Measurements from ENCODE around the gene MCF2.

The MCF2 gene

GRCh38 chrX:139600105-139600504 is 107.9 kb downstream of the MCF2 start:
- Histone ChIP-seq H3K4me3 (ENCODE audit: low read depth in 1 of 2, low read length in 1 of 2) (no peak overlapping the region), H3K27ac (no peak overlapping the region), H3K9me3 (no peaks in the 10 kb centered on the region), H3K4me1 (ENCODE audit: control insufficient read depth in 1 of 2, insufficient read depth in 1 of 2, low read depth in 1 of 2, low read length in 1 of 2) (no peaks in the 10 kb centered on the region), H3K36me3 (no peaks in the 10 kb centered on the region), H3K27me3 (no peaks in the 10 kb centered on the region)
- TF ChIP-seq CTCF (IDR thresholded peaks at IDR 0.05) = no peak

GRCh38 chrX:139596068-139596467 is 111.9 kb downstream of the MCF2 start:
- no peak overlapping the region for H3K27ac ChIP-seq
- no peak overlapping the region for H3K4me3 ChIP-seq (ENCODE audit: low read depth in 1 of 2, low read length in 1 of 2)
- no peak for TF ChIP-seq CTCF (IDR thresholded peaks at IDR 0.05)
- H3K27me3 ChIP-seq = no peaks in the 10 kb centered on the region
- H3K9me3 ChIP-seq = no peaks in the 10 kb centered on the region
- no peaks in the 10 kb centered on the region for H3K36me3 ChIP-seq
- no peaks in the 10 kb centered on the region for H3K4me1 ChIP-seq (ENCODE audit: control insufficient read depth in 1 of 2, insufficient read depth in 1 of 2, low read depth in 1 of 2, low read length in 1 of 2)

GRCh38 chrX:139585613-139586012 is 122.4 kb downstream of the MCF2 start:
- no peaks in the 10 kb centered on the region for H3K27me3 ChIP-seq
- no peak overlapping the region for H3K27ac ChIP-seq
- no peak overlapping the region for H3K4me3 ChIP-seq (ENCODE audit: low read depth in 1 of 2, low read length in 1 of 2)
- peaks cover 13 to 20% of the 10 kb centered on the region in 2 experiments for H3K4me1 ChIP-seq (ENCODE audit: control insufficient read depth in 1 of 2, insufficient read depth in 1 of 2, low read depth in 1 of 2, low read length in 1 of 2)
- no peaks in the 10 kb centered on the region for H3K9me3 ChIP-seq
- H3K36me3 ChIP-seq = no peaks in the 10 kb centered on the region
- TF ChIP-seq CTCF (IDR thresholded peaks at IDR 0.05) = no peak

- peaks cover 5 to 10% of the 10 kb centered on the region in 2 experiments for H3K4me1 ChIP-seq (ENCODE audit: control insufficient read depth in 1 of 2, insufficient read depth in 1 of 2, low read depth in 1 of 2, low read length in 1 of 2)
- H3K4me3 ChIP-seq (ENCODE audit: low read depth in 1 of 2, low read length in 1 of 2) = no peak overlapping the region
- H3K9me3 ChIP-seq = no peaks in the 10 kb centered on the region
- H3K27ac ChIP-seq = no peak overlapping the region
- H3K27me3 ChIP-seq = no peaks in the 10 kb centered on the region
- no peaks in the 10 kb centered on the region for H3K36me3 ChIP-seq
- TF ChIP-seq CTCF (IDR thresholded peaks at IDR 0.05) = no peak
Observed at GRCh38 chrX:139581068-139581467, 126.9 kb downstream of the MCF2 start.

- H3K4me3 ChIP-seq (ENCODE audit: low read depth in 1 of 2, low read length in 1 of 2) = no peak overlapping the region
- no peaks in the 10 kb centered on the region for H3K27me3 ChIP-seq
- no peaks in the 10 kb centered on the region for H3K9me3 ChIP-seq
- no peaks in the 10 kb centered on the region for H3K4me1 ChIP-seq (ENCODE audit: control insufficient read depth in 1 of 2, insufficient read depth in 1 of 2, low read depth in 1 of 2, low read length in 1 of 2)
- TF ChIP-seq CTCF (IDR thresholded peaks at IDR 0.05) = no peak
- H3K27ac ChIP-seq = no peak overlapping the region
- H3K36me3 ChIP-seq = no peaks in the 10 kb centered on the region
Observed at GRCh38 chrX:139566981-139567380, 141.0 kb downstream of the MCF2 start.

GRCh38 chrX:139563251-139563650 is 144.7 kb downstream of the MCF2 start:
- Histone ChIP-seq H3K27me3 (no peaks in the 10 kb centered on the region), H3K9me3 (no peaks in the 10 kb centered on the region), H3K36me3 (no peaks in the 10 kb centered on the region), H3K27ac (no peak overlapping the region), H3K4me3 (ENCODE audit: low read depth in 1 of 2, low read length in 1 of 2) (no peak overlapping the region), H3K4me1 (ENCODE audit: control insufficient read depth in 1 of 2, insufficient read depth in 1 of 2, low read depth in 1 of 2, low read length in 1 of 2) (no peaks in the 10 kb centered on the region)
- no peak for TF ChIP-seq CTCF (IDR thresholded peaks at IDR 0.05)

All from neutrophil (primary cell).